Thyroid gland (tissue), 4 donors: Measurements from ENCODE around the gene RFX2. TPM values are rescaled to one million over a fixed set of nuclear protein-coding genes. Genes with fewer than 3 reads are reported as not detected.

Experiments
- DNase-seq, 2 donors: peaks; one replicate each; pipeline ENCODE4 v3.0.0-alpha.2; 2019
- H3K27ac ChIP-seq, 3 donors: fragments of 200-600 bp; sonication (generic); 1 replicate in 2 of 3; 2 replicates in 1 of 3; pipeline ENCODE4 v1.5.1; 2016 to 2019; ENCODE audit warnings: mild to moderate bottlenecking in 1 of 3, moderate library complexity in 1 of 3
- H3K27me3 ChIP-seq: fragments of 200-600 bp; sonication (generic); one replicate; pipeline ENCODE4 v1.5.1; 2019
- H3K36me3 ChIP-seq, 2 donors: fragments of 200-600 bp; sonication (generic); one replicate each; pipeline ENCODE4 v1.5.1; 2016 to 2019
- H3K4me1 ChIP-seq, 2 donors: fragments of 200-600 bp; sonication (generic); one replicate each; pipeline ENCODE4 v1.5.1; 2017 to 2019
- H3K4me3 ChIP-seq, 3 donors: fragments of 200-600 bp; sonication (generic); replicated peaks in 1 of 3; 1 replicate in 2 of 3; 2 replicates in 1 of 3; pipeline ENCODE4 v1.5.1; 2016; ENCODE audit warnings: mild to moderate bottlenecking in 1 of 3
- H3K9me3 ChIP-seq: fragments of 200-600 bp; sonication (generic); one replicate; pipeline ENCODE4 v1.5.1; 2017
- CTCF ChIP-seq, 6 experiments: fragments of 200-600 bp in 3 of 6; fragments of 450-650 bp in 3 of 6; sonication (generic) in 3 of 6; IDR thresholded peaks; one replicate each; pipeline ENCODE4 v1.5.1; 2016 to 2019; ENCODE audit warnings: antibody characterized with exemption in 6 of 6, mild to moderate bottlenecking in 2 of 6, inconsistent platforms in 1 of 6, moderate library complexity in 1 of 6
- POLR2A ChIP-seq, 2 donors: fragments of 450-650 bp; IDR thresholded peaks; one replicate each; pipeline ENCODE4 v1.6.1; 2017; ENCODE audit warnings: antibody characterized with exemption in 2 of 2, mild to moderate bottlenecking in 2 of 2, moderate library complexity in 1 of 2
- WGBS, 2 donors: methylation state at CpG; one replicate each; pipeline ENCODE4 v1.1.5; 2017; 5-methylcytosine and 5-hydroxymethylcytosine counted together
- intact Hi-C: fragments of 100-400 bp; cut with DNase I; formaldehyde crosslinking; loops from one replicate; pipeline ENCODE4 v1.15.1; 2023
- total RNA-seq, 4 donors: library from RNA; depleted of rRNA; stranded (reverse); fragments of >200 nt; gene quantifications; one replicate each; pipeline ENCODE4 v1.2.3, GENCODE V29; 2016

RFX2 gene
- total RNA-seq, 4 donors from 2014 or later = 4.1 to 10.6 (median 7.7) TPM

- Histone ChIP-seq H3K27me3 (no peaks in the 10 kb centered on the region), H3K36me3 (no peaks in the 10 kb centered on the region), H3K4me3 (no peak overlapping the region), H3K27ac (no peak overlapping the region), H3K4me1 (no peaks in the 10 kb centered on the region), H3K9me3 (no peaks in the 10 kb centered on the region)
- intact Hi-C loops = no loop called here
- TF ChIP-seq CTCF (IDR thresholded peaks at IDR 0.05) (no peak), POLR2A (IDR thresholded peaks at IDR 0.05) (no peak)
- no peak for DNase-seq
- 94 to 97% methylated on average over 26 of the region's 26 CpGs for WGBS, 2 donors
Observed at GRCh38 chr19:6015841-6016545, 94.3 kb downstream of the RFX2 start.

DNA sequence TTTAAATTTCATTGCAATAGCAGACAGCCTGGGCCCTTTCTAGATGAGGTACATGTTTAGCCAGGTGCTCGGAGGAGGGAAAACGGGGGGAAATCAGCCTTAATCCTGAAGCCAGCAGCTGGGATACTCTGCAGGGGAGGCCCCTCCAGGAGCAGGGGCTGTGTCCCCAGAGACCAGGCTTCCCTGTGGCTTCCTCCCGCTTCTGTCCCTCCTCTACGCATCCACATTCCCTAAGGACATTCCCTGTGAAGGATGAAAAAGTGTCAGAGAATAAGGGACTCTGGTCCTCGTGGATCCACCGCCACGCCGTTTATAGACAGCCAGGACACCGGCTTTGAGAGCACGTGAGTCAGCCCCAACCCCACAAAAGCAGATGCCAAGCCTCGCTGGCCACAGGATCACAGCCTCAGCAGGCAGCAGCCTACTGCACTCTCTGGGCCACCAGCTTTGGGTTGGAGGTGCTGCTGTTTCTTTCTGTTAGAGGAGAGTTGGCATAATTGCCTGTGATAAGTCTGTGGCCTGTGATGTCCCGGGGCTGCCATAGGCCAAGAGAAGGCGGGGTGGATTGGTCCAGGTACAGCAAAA, 95.7 kb downstream of the RFX2 start:
- Histone ChIP-seq H3K4me1 (no peaks in the 10 kb centered on the region), H3K9me3 (no peaks in the 10 kb centered on the region), H3K27ac (no peak overlapping the region), H3K4me3 (no peak overlapping the region), H3K36me3 (no peaks in the 10 kb centered on the region), H3K27me3 (no peaks in the 10 kb centered on the region)
- intact Hi-C loops = no loop called here
- no peak for DNase-seq
- 82 to 89% methylated on average over 10 to 13 of the region's 13 CpGs for WGBS, 2 donors
- no peak for TF ChIP-seq CTCF (IDR thresholded peaks at IDR 0.05)
- TF ChIP-seq POLR2A (IDR thresholded peaks at IDR 0.05) = no peak

- Histone ChIP-seq H3K4me1 (no peaks in the 10 kb centered on the region), H3K4me3 (no peak overlapping the region), H3K9me3 (no peaks in the 10 kb centered on the region), H3K27ac (no peak overlapping the region), H3K27me3 (no peaks in the 10 kb centered on the region), H3K36me3 (no peaks in the 10 kb centered on the region)
- 83 to 85% methylated on average over 16 to 18 of the region's 18 CpGs for WGBS, 2 donors
- TF ChIP-seq CTCF (IDR thresholded peaks at IDR 0.05) (no peak), POLR2A (IDR thresholded peaks at IDR 0.05) (no peak)
- no peak for DNase-seq
- intact Hi-C loops = no loop called here
Observed at GRCh38 chr19:6012426-6013170, 97.7 kb downstream of the RFX2 start.

DNA sequence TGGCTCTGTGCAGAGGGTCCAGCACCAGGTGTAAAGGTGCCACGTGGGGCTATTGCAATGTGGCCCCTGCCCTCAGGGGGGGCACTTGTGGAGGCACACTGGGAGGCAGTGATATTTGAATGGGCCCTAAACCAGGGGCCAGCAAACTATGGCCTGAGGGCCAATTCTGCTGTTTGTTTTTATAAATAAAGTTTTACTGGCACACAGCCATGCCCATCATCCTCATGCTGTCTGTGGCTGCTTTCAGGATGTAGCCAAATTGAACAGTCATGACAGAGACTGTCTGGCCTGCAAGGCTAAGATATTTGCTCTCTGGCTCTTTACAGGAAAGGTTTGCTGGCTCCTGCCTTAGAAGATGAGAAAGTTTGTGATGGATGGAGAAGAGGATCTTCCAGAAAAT, 98.5 kb downstream of the RFX2 start:
- no peaks in the 10 kb centered on the region for H3K4me1 ChIP-seq
- H3K9me3 ChIP-seq = no peaks in the 10 kb centered on the region
- H3K27ac ChIP-seq = no peak overlapping the region
- no peak for DNase-seq
- no peaks in the 10 kb centered on the region for H3K27me3 ChIP-seq
- WGBS, 2 donors = 60 to 78% methylated on average over 1 of the region's 1 CpG
- intact Hi-C loops = no loop called here
- no peaks in the 10 kb centered on the region for H3K36me3 ChIP-seq
- H3K4me3 ChIP-seq = no peak overlapping the region
- TF ChIP-seq POLR2A (IDR thresholded peaks at IDR 0.05) (no peak), CTCF (IDR thresholded peaks at IDR 0.05) (no peak)

GRCh38 chr19:6011206-6011605, 99.1 kb downstream of the RFX2 start:
- intact Hi-C loops = no loop called here
- 82 to 86% methylated on average over 9 to 10 of the region's 10 CpGs for WGBS, 2 donors
- DNase-seq = no peak
- H3K9me3 ChIP-seq = no peaks in the 10 kb centered on the region
- no peak overlapping the region for H3K27ac ChIP-seq
- no peaks in the 10 kb centered on the region for H3K4me1 ChIP-seq
- H3K36me3 ChIP-seq = no peaks in the 10 kb centered on the region
- H3K27me3 ChIP-seq = no peaks in the 10 kb centered on the region
- TF ChIP-seq CTCF (IDR thresholded peaks at IDR 0.05) = no peak
- no peak for TF ChIP-seq POLR2A (IDR thresholded peaks at IDR 0.05)
- no peak overlapping the region for H3K4me3 ChIP-seq
